Natural killer cell (primary cell): ENCODE measurements around the gene TMBIM1. TPM values are rescaled to one million over a fixed set of nuclear protein-coding genes. Genes with fewer than 3 reads are reported as not detected.

Experiments used
- ATAC-seq, 3 donors: fragments of 150-1000 bp in 2 of 3; fragments of 200-7000 bp in 1 of 3; cut with Tn5 transposase; 1 replicate in 1 of 3; 2 replicates in 2 of 3; pipeline ENCODE4 v1.10.0; 2021; ENCODE audit warnings: mild to moderate bottlenecking in 2 of 3, moderate library complexity in 2 of 3
- DNase-seq, 2 donors: peaks; one replicate each; pipeline versions ENCODE4 v3.0.0 to v3.0.0-alpha.2; 2013 to 2021; ENCODE audit warnings: mixed read lengths in 1 of 2
- H3K27ac ChIP-seq: one replicate; pipeline ENCODE4 v1.5.1; 2013; ENCODE audit warnings: mild to moderate bottlenecking, low read length
- H3K27me3 ChIP-seq: one replicate; pipeline ENCODE4 v1.6.1; 2013; ENCODE audit warnings: low read length; ENCODE audit not compliant: control insufficient read depth, insufficient read depth
- H3K36me3 ChIP-seq: one replicate; pipeline ENCODE4 v1.6.1; 2013; ENCODE audit warnings: low read length; ENCODE audit not compliant: control insufficient read depth, insufficient read depth
- H3K4me1 ChIP-seq: one replicate; pipeline ENCODE4 v1.6.1; 2013; ENCODE audit warnings: low read length; ENCODE audit not compliant: control insufficient read depth, insufficient read depth
- H3K4me3 ChIP-seq: one replicate; pipeline ENCODE4 v1.5.1; 2013; ENCODE audit warnings: low read length
- H3K9me3 ChIP-seq: one replicate; pipeline ENCODE4 v1.6.1; 2013; ENCODE audit warnings: low read length; ENCODE audit not compliant: control insufficient read depth, insufficient read depth
- H3K27ac Mint-ChIP-seq, 2 donors: one replicate each; pipeline ENCODE4 v1.8.0; 2022; ENCODE audit warnings: mild to moderate bottlenecking in 2 of 2, mixed read lengths in 2 of 2, moderate library complexity in 1 of 2
- H3K27me3 Mint-ChIP-seq, 2 donors: one replicate each; pipeline ENCODE4 v1.8.0; 2022; ENCODE audit warnings: low read depth in 2 of 2, mixed read lengths in 2 of 2
- H3K36me3 Mint-ChIP-seq: one replicate; pipeline ENCODE4 v1.8.0; 2022; ENCODE audit warnings: mixed read lengths
- H3K4me1 Mint-ChIP-seq, 2 donors: one replicate each; pipeline ENCODE4 v1.8.0; 2022; ENCODE audit warnings: mixed read lengths in 2 of 2
- H3K4me3 Mint-ChIP-seq: one replicate; pipeline ENCODE4 v1.8.0; 2022; ENCODE audit warnings: mild to moderate bottlenecking, moderate library complexity, mixed read lengths
- H3K9me3 Mint-ChIP-seq, 2 donors: one replicate each; pipeline ENCODE4 v1.8.0; 2022; ENCODE audit warnings: mixed read lengths in 2 of 2
- CTCF ChIP-seq: fragments of 200-600 bp; IDR thresholded peaks from one replicate; pipeline ENCODE4 v1.8.0; 2022; ENCODE audit warnings: antibody characterized with exemption
- WGBS: methylation state at CpG from one replicate; pipeline ENCODE4 v1.1.7; 2013; ENCODE audit warnings: missing lambda C conversion rate; ENCODE audit not compliant: insufficient coverage; 5-methylcytosine and 5-hydroxymethylcytosine counted together
- intact Hi-C: fragments of 100-400 bp; cut with micrococcal nuclease; formaldehyde crosslinking; loops from one replicate; pipeline ENCODE4 v1.14.2; 2022
- total RNA-seq, 4 donors: library from RNA; stranded (reverse); fragments of 120-200 nt in 1 of 4; gene quantifications; one replicate each; pipeline versions ENCODE4 v1.2.3 to v1.2.4, GENCODE V29; 2013 to 2022

Gene TMBIM1
- total RNA-seq, 3 donors from 2014 or later (not counting 1 experiment from before 2014, with no cell fraction given): 84.9 to 107 (median 95.1) TPM

- peaks cover 21% of the 10 kb centered on the region for H3K4me1 ChIP-seq
- H3K4me1 Mint-ChIP-seq: peaks cover 15 to 25% of the 10 kb centered on the region in 2 donors
- no peak for TF ChIP-seq CTCF
- peak overlapping the region in 1 of 2 donors; percentile 90 for H3K27ac Mint-ChIP-seq
- no peak overlapping the region for H3K4me3 Mint-ChIP-seq
- no peaks in the 10 kb centered on the region for H3K27me3 ChIP-seq
- H3K36me3 ChIP-seq: peaks cover 83% of the 10 kb centered on the region
- no peaks in the 10 kb centered on the region for H3K9me3 ChIP-seq
- no peaks in the 10 kb centered on the region for H3K27me3 Mint-ChIP-seq
- ATAC-seq (no peak), DNase-seq (no peak)
- H3K27ac ChIP-seq: no peak overlapping the region
- H3K4me3 ChIP-seq: no peak overlapping the region
- H3K36me3 Mint-ChIP-seq: peaks cover 32% of the 10 kb centered on the region
- intact Hi-C loops: no loop called here
- H3K9me3 Mint-ChIP-seq: no peaks in the 10 kb centered on the region
- 85% methylated on average over 5 of the region's 5 CpGs for WGBS
These were observed 39.1 kb downstream of the TMBIM1 start for GRCh38 chr2:218253232-218253625.

GRCh38 chr2:218252509-218253231 is 39.6 kb downstream of the TMBIM1 start:
- intact Hi-C loops: no loop called here
- Histone ChIP-seq H3K27me3 (no peaks in the 10 kb centered on the region), H3K27ac (no peak overlapping the region), H3K4me3 (no peak overlapping the region), H3K9me3 (no peaks in the 10 kb centered on the region), H3K4me1 (peaks cover 15% of the 10 kb centered on the region), H3K36me3 (peaks cover 89% of the 10 kb centered on the region)
- no peak for ATAC-seq
- H3K27ac Mint-ChIP-seq: peak overlapping the region; percentile 7 to 90
- peaks cover 36% of the 10 kb centered on the region for H3K36me3 Mint-ChIP-seq
- 62% methylated on average over 7 of the region's 7 CpGs for WGBS
- H3K27me3 Mint-ChIP-seq: no peaks in the 10 kb centered on the region
- TF ChIP-seq CTCF: no peak
- no peaks in the 10 kb centered on the region for H3K9me3 Mint-ChIP-seq
- H3K4me3 Mint-ChIP-seq: no peak overlapping the region
- DNase-seq: no peak
- H3K4me1 Mint-ChIP-seq: peaks cover 14 to 22% of the 10 kb centered on the region in 2 donors

GRCh38 chr2:218249691-218250090 is 42.6 kb downstream of the TMBIM1 start:
- ATAC-seq (no peak), DNase-seq (no peak)
- Histone ChIP-seq H3K9me3 (no peaks in the 10 kb centered on the region), H3K36me3 (peaks cover 97% of the 10 kb centered on the region), H3K27me3 (no peaks in the 10 kb centered on the region), H3K27ac (no peak overlapping the region), H3K4me3 (no peak overlapping the region), H3K4me1 (peaks cover 8% of the 10 kb centered on the region)
- no peaks in the 10 kb centered on the region for H3K9me3 Mint-ChIP-seq
- peaks cover 18 to 19% of the 10 kb centered on the region in 2 donors for H3K4me1 Mint-ChIP-seq
- no peaks in the 10 kb centered on the region for H3K27me3 Mint-ChIP-seq
- H3K36me3 Mint-ChIP-seq: peaks cover 29% of the 10 kb centered on the region
- intact Hi-C loops: no loop called here
- no peak for TF ChIP-seq CTCF
- peak overlapping the region; percentile 33 to 65 for H3K27ac Mint-ChIP-seq
- H3K4me3 Mint-ChIP-seq: no peak overlapping the region
- WGBS: 93% methylated on average over 13 of the region's 13 CpGs

- Histone ChIP-seq H3K4me3 (no peak overlapping the region), H3K9me3 (no peaks in the 10 kb centered on the region), H3K27me3 (no peaks in the 10 kb centered on the region), H3K4me1 (peaks cover 4% of the 10 kb centered on the region), H3K27ac (peak overlapping the region; percentile 30), H3K36me3 (peaks cover 96% of the 10 kb centered on the region)
- no peak for TF ChIP-seq CTCF
- DNase-seq (no peak), ATAC-seq (peak in 1 of 3 donors; percentile 19)
- Mint-ChIP-seq H3K27ac (peak overlapping the region; percentile 71 to 74), H3K4me1 (peaks cover 35 to 37% of the 10 kb centered on the region in 2 donors), H3K27me3 (no peaks in the 10 kb centered on the region), H3K36me3 (peaks cover 19% of the 10 kb centered on the region), H3K9me3 (no peaks in the 10 kb centered on the region), H3K4me3 (no peak overlapping the region)
- intact Hi-C loops: no loop called here
- WGBS: 39% methylated on average over 4 of the region's 5 CpGs
These were observed 47.1 kb downstream of the TMBIM1 start for GRCh38 chr2:218245214-218245613.
